Kidney (tissue), 14 donors: ENCODE measurements around the gene CFAP221. TPM values are rescaled to one million over a fixed set of nuclear protein-coding genes. Genes with fewer than 3 reads are reported as not detected.

Source experiments
- DNase-seq, 5 donors: peaks; one replicate each; pipeline ENCODE4 v3.0.0-alpha.2; 2013 to 2020
- FAIRE-seq: peaks from 2 replicates; lab custom pipeline; 2012; peaks lifted over from hg19 to GRCh38; lab: Jason Lieb, UNC
- H3K27ac ChIP-seq, 2 donors: one replicate each; pipeline ENCODE4 v1.7.0; 2013; ENCODE audit warnings: low read depth in 2 of 2, low read length in 2 of 2, inconsistent platforms in 1 of 2
- H3K27me3 ChIP-seq: one replicate; pipeline ENCODE4 v1.7.1; 2013; ENCODE audit warnings: low read length, inconsistent platforms; ENCODE audit not compliant: control insufficient read depth, insufficient read depth
- H3K36me3 ChIP-seq, 3 donors: one replicate each; pipeline versions ENCODE4 v1.7.0 to v1.7.1; 2013; ENCODE audit warnings: low read length in 3 of 3, control low read depth in 1 of 3, inconsistent platforms in 1 of 3; ENCODE audit not compliant: insufficient read depth in 3 of 3, control insufficient read depth in 2 of 3
- H3K4me1 ChIP-seq, 3 donors: one replicate each; pipeline versions ENCODE4 v1.7.0 to v1.7.1; 2013; ENCODE audit warnings: low read length in 3 of 3, inconsistent platforms in 1 of 3, low read depth in 1 of 3; ENCODE audit not compliant: control insufficient read depth in 2 of 3, insufficient read depth in 2 of 3
- H3K4me3 ChIP-seq, 3 donors: one replicate each; pipeline versions ENCODE4 v1.7.0 to v1.8.1; 2013; ENCODE audit warnings: low read length in 3 of 3, control low read depth in 1 of 3, inconsistent platforms in 1 of 3
- H3K9ac ChIP-seq, 3 donors: one replicate each; pipeline versions ENCODE4 v1.7.0 to v1.7.1; 2013; ENCODE audit warnings: low read length in 3 of 3, control low read depth in 1 of 3, inconsistent platforms in 1 of 3
- H3K9me3 ChIP-seq, 3 donors: one replicate each; pipeline versions ENCODE4 v1.7.0 to v1.7.1; 2013; ENCODE audit warnings: low read length in 3 of 3, control low read depth in 1 of 3, inconsistent platforms in 1 of 3; ENCODE audit not compliant: control insufficient read depth in 2 of 3, insufficient read depth in 1 of 3
- CTCF ChIP-seq: IDR thresholded peaks from 3 replicates; pipeline ENCODE4 v1.5.1; 2012; ENCODE audit warnings: mild to moderate bottlenecking, moderate library complexity, borderline replicate concordance; ENCODE audit not compliant: insufficient read depth; ENCODE audit errors: extremely low read depth
- intact Hi-C: fragments of 100-400 bp; cut with DNase I; formaldehyde crosslinking; loops from one replicate; pipeline ENCODE4 v1.11.1; 2022
- polyA plus RNA-seq: library from polyadenylated mRNA; stranded (reverse); fragments of 350-450 nt; fragmentation: Illumina TruSeq; extraction: RNeasy Lipid Tissue Mini Kit (QIAGEN cat#74804); gene quantifications from one replicate; pipeline ENCODE4 v1.2.3, GENCODE V29; 2014; ENCODE audit warnings: low read depth, low replicate concordance; ENCODE audit not compliant: insufficient read depth
- total RNA-seq: library from RNA; stranded (reverse); fragmentation: NEBNext Ultra II Directional; extraction: Animal tissue kit (Norgen Biotek cat#: 25700); gene quantifications from one replicate; pipeline ENCODE4 v1.2.1, GENCODE V29; 2021
- donor health status: control.
- donor health status: control.
- donor health status: control.
- donor health status: control.
- donor health status: control.
- donor health status: DM: yes; HTN: yes; CAD: no.
- donor health status: Normal renal cell carcinoma (clear cell type).

CFAP221 gene
- total and polyA plus RNA-seq, 2 donors from 2014 or later, result 15.9 to 58.7 TPM

- DNase-seq, result peak in 4 of 5 donors; percentile 64 to 79 (median 72)
- no peak for TF ChIP-seq CTCF
- Histone ChIP-seq H3K27me3 (no peaks in the 10 kb centered on the region), H3K9me3 (peaks cover 0 to 3% (median 0%) of the 10 kb centered on the region in 3 donors), H3K4me1 (peaks cover 3 to 11% (median 8%) of the 10 kb centered on the region in 3 donors), H3K27ac (peak overlapping the region in 1 of 2 donors; percentile 53), H3K4me3 (no peak overlapping the region), H3K36me3 (no peaks in the 10 kb centered on the region), H3K9ac (peak overlapping the region in 1 of 3 donors; percentile 34)
- intact Hi-C loops, result no loop called here
- FAIRE-seq, result no peak
Measured at GRCh38 chr2:119694845-119695521, 150.7 kb downstream of the CFAP221 start.

DNA sequence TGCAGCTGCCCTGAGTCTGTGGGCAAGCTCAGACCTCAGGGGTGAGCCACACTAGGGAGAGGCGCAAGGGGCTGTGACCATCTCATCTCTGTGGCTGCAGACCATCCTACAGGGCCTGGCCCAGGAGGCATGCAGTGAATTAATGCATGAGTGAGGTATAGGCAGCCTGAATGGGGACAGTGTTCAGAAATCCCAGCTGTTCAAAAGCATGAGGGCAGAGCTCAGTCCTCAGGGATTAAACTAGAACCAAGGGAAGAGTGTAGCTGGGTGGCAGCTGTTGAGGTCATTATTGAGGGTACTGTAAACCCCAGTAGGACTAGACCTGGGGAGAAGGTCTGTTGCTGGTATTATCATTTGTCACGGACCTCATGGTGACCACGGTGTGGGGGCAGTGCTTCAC, 151.8 kb downstream of the CFAP221 start:
- DNase-seq (no peak), FAIRE-seq (no peak)
- Histone ChIP-seq H3K9me3 (peaks cover 0 to 3% (median 0%) of the 10 kb centered on the region in 3 donors), H3K4me3 (no peak overlapping the region), H3K4me1 (peaks cover 3 to 11% (median 8%) of the 10 kb centered on the region in 3 donors), H3K27me3 (no peaks in the 10 kb centered on the region), H3K9ac (no peak overlapping the region), H3K27ac (no peak overlapping the region), H3K36me3 (no peaks in the 10 kb centered on the region)
- no peak for TF ChIP-seq CTCF
- intact Hi-C loops, result no loop called here

- no peaks in the 10 kb centered on the region for H3K36me3 ChIP-seq
- intact Hi-C loops, result no loop called here
- H3K4me1 ChIP-seq, result peaks cover 3 to 11% (median 8%) of the 10 kb centered on the region in 3 donors
- FAIRE-seq (no peak), DNase-seq (peak in 1 of 5 donors; percentile 57)
- H3K4me3 ChIP-seq, result no peak overlapping the region
- H3K9me3 ChIP-seq, result peaks cover 0 to 3% (median 0%) of the 10 kb centered on the region in 3 donors
- no peak overlapping the region for H3K9ac ChIP-seq
- no peak for TF ChIP-seq CTCF
- no peak overlapping the region for H3K27ac ChIP-seq
- H3K27me3 ChIP-seq, result no peaks in the 10 kb centered on the region
Measured at GRCh38 chr2:119696494-119697030, 152.3 kb downstream of the CFAP221 start.
